CD4-positive, alpha-beta T cell treated with Interleukin-12 subunit alpha and Interleukin-12 subunit beta, for 1 hour (primary cell): ENCODE data around the gene ODAD4.

ENCODE experiments used
- DNase-seq: peaks from one replicate; pipeline ENCODE4 v3.0.0-alpha.2; 2020

ODAD4 gene, protein sequence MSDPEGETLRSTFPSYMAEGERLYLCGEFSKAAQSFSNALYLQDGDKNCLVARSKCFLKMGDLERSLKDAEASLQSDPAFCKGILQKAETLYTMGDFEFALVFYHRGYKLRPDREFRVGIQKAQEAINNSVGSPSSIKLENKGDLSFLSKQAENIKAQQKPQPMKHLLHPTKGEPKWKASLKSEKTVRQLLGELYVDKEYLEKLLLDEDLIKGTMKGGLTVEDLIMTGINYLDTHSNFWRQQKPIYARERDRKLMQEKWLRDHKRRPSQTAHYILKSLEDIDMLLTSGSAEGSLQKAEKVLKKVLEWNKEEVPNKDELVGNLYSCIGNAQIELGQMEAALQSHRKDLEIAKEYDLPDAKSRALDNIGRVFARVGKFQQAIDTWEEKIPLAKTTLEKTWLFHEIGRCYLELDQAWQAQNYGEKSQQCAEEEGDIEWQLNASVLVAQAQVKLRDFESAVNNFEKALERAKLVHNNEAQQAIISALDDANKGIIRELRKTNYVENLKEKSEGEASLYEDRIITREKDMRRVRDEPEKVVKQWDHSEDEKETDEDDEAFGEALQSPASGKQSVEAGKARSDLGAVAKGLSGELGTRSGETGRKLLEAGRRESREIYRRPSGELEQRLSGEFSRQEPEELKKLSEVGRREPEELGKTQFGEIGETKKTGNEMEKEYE

DNA sequence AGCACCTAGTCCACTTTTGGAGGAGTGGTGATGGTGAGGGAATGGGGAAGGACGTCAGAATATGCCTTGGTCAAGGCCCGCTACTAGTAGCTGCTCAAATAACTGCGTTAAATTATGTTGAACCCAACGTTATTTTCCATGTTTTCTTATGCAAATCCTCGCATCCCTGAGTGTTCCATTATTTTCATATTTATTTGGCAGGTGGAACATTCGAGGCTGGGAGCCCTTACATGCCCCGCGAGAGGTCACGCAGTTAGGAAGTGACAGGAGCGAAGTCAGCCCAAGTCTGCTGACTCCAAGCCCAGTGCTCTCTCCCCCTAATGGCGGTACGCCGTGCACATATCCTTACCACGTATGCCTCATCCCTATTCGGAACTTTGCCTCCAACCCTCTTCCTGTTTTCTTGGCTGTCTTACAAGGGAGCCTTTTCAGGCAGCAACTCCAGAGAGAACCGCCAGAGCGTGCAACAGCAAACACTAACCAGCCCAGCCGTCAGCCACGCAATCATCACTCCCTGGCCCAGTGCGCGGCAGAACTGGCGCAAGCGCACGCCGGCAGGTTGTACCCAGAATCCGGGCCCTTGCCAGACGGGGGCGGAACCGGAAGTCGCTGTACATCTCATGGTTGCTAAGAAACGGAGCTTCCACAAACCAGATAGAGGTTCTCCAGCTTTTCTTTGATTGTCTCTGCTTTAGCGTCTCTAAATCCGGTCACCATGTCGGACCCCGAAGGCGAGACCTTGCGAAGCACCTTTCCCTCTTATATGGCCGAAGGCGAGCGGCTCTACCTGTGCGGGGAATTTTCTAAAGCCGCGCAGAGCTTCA lies at the start of gene ODAD4:
TSS of gene ODAD4 (plus strand) at position 609 of the 824 bp plus-strand sequence. CDS start at position 716, 107 bp downstream.
- peak; percentile 96 for DNase-seq

DNA sequence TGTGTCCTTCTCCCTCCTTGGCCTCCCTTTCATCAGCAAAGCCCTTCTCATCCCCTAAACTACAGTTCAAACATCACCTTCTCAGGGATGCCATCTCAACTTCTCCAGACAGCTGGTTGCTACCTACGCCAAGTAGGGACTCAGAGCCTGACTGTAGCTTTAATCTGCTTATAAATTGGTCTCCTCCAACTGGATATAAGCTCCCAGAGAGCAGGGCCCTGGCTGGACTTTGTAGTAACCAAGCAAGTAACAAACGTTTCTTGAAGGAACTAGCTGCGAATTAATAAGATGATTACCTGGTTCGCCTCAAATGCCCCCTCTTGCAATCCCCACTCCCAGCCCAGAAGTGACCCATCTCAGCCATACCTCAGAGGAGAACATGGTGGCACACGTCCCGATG lies 47.7 kb upstream of the ODAD4 start:
- no peak for DNase-seq

DNA sequence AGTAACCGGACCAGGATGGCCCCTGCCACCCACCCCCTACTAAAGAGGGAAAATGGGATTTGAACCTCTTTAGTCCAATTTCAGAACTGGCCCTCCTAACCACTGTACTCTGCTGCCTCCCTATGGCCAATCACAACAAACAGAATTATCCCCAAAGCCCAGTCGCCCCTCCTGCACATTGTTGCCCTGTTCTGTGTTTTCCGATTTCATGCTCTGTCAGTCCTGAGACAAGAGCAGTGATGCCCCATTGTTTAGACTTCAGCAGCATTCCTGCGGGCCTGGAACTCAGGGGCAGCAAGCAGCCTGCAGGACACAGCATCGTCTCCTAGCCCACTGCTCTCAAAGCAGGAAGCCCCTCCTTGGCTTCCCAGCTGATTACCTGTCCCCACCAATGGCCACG lies 44.7 kb upstream of the ODAD4 start:
- no peak for DNase-seq

DNA sequence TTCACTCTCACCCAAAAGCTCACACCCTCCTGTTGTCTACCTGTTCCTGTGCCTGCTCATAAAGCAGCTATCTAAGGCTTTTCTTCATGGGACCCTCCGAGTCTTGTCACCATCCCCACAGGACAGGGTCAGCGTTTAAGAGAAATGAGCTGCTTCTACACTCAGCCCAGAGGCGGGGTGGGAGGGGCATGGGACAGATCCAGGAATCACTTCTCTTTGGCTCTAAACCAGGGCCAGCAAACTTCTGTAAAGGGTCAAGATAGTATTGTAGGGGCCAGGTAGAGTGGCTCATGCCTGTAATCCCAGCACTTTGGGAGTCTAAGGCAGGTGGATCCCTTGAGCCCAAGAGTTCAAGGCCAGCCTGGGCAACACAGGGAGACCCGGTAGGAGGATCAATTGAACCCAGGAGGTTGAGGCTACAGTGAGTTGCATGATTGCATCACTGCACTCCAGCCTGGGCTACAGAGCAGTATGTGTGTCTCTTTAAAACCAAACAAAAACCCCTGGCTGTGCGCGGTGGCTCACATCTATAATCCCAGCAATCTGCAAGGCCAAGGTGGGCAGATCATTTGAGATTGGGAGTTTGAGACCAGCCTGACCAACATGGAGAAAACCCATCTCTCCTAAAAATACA lies 42.0 kb upstream of the ODAD4 start:
- no peak for DNase-seq

DNA sequence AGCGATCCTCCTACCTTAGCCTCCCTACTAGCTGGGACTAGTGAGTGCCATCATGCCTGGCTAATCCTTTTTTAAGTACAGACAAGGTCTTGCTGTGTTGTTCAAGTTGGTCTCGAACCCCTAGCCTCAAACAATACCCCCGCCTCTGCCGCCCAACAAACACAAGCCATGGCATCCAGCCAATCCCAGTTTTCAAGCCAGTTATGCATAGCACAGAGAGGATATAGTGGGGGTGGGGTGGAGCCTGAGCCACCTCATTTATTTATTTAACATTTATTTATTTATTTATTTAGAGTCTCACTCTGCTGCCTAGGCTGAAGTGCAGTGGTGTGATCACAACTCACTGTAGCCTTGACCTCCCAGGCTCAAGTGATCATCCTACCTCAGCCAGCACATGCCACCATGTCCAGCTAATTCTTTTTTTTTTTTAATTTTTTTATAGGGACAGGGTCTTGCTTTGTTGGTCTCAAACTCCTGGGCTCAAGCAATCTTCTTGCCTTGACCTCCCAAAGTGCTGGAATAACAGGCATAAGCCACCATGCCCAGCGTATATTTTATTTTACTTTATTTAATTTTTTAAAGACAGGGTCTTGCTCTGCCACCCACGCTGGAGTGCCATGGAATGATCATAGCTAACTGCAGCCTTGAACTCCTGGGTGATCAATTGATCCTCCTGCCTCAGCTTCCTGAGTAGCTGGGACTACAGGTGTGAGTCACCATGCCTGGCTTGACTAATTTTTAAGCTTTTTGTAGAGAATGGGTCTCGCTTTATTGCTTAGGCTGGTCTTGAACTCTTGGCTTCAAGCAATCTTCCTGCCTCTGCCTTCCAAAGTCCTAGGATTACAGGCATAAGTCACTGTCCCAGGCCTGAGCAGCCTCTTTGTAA lies 39.0 kb upstream of the ODAD4 start:
- DNase-seq: no peak

DNA sequence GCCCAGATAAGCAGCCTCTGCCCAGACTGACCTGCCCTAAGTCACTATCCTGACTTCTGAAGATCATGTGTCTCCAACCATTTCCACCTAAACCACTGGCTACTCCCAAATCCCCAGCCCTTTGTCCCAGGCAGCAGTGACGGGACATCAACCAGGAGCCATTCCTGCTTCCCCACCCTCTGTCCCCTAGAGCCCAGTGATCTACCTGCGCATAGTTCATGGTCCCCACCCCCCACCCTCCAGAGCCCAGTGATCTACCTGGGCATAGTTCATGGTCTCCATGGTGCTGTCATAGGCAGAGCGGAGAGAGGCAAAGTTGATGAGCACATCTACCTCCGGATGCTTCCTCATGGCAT lies 38.4 kb upstream of the ODAD4 start:
- no peak for DNase-seq

DNA sequence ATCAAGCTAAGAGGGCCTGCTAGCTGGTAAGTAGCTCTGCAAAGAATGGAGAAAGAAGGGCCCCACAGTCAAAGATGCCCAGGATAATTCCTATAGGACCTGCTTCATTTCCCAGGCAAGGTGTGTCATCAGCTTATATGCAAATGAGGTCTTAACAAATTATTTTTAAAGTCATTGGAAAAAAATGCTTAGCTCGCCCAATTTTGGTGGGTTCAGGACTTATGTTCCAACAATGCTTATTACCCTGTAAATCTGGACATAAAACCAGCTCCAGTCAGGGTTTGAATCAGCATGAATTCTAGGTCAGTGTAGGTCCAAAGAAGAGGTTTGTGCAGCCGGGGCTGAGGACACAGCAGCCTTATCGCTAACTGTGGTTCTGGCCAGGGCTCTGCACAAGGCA lies 37.0 kb upstream of the ODAD4 start:
- DNase-seq: no peak

DNA sequence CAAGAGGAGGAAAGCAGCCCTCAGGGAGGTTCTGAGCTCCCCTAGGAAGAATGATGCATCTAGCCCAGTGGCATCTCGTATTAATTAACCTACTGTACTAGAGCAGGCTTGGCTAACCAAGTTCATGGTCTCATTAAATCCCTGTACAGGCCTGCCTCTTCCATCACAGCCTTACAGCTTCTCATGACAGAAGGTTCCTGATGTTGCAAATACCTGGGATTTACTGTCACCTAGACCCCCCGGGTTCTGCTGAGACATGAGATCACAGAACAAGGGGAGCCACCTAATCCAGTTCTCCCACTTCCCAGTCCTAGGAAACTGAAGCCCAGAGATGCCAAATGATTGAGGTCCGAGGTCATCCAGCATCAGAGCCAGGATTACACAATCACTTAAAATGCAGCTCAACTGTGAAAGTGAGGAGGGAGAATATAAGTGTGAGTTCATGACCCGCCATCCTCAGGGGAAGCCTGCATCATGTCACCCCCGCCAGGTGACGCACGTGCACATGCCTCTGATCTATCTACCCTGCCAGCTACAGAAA lies 35.6 kb upstream of the ODAD4 start:
- DNase-seq: no peak

DNA sequence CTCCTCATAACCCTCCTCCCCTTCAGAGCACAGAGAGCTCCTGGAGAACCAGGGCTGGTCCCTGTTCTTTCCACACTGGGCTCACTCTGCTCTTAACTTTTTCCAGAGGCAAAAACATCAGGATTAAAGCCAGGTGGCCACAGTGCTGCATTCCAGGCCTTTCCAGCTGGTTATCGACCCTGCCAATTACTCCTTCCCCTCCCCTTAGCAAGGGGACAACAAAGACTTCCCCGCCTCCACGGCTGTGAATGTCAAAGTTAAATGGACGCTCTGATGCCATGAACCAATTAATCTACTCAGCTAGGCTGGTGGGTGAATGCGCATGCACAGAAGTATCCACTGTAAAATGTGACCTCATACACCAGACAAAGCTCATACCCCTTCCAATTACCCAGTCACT lies 34.8 kb upstream of the ODAD4 start:
- DNase-seq: no peak

DNA sequence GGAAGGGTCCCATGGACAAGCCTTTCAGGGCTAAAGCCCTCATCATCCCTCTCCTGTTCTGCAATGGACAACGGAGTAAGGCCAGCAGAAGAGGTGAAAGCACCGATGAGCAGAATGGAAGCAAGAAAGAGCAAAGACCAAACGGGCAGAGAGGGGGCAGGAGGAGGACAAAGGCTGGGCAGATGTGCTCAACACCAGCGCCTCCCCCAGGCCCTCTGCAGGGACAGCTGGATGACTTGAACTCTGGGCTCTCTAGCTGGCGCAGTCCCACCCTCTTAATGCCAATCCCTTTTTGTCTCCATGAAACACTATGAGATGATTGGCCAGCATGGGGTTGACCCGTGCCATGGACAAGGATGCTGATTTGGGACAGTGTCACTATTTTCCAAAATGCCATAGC lies 33.7 kb upstream of the ODAD4 start:
- no peak for DNase-seq

DNA sequence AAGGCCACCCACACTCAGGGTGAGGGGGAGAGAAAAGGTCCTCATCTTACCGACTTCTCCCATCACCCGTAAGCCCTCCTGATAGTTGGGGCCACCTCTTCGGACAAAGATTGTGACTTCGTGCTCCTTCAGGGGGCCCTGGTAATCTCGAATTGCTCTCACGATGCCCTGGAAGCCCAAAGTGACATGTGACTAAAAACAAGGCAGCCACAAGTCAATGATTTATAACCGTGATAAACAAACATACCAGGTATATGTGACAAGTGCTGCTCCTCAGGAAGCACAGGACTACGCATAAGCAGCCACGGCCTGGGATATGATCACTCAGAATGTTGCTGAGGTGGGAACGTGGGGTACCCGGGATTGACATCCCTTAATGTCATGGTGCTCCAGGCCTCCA lies 28.8 kb upstream of the ODAD4 start:
- no peak for DNase-seq

DNA sequence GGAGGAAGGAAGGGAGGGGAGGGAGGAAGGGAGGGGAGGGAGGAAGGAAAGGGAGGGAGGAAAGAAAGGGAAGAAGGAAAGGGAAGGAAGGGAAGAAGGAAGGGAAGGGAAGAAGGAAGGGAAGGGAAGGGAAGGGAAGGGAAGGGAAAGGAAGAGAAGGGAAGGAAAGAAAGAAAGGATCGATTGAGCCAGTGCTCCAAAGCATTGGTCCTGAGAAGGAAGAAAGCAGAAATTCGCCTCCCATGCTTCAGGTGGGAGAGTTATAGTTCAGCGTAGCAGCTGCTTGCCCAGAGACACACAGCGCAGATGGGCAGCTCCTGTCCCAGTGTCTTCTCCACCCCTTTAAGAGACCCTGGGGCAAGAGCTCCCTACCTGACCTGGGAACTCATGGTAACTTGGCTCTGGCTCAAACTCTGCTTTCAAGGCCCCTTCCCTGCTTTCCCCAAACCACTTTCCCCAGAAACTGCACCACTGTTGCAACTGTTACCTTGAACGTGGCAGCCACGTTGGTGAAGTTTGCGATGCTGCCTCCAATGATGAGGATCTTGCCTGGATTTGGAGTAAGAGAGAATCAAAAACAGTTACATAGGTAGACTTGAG lies 26.1 kb upstream of the ODAD4 start:
- DNase-seq: no peak

DNA sequence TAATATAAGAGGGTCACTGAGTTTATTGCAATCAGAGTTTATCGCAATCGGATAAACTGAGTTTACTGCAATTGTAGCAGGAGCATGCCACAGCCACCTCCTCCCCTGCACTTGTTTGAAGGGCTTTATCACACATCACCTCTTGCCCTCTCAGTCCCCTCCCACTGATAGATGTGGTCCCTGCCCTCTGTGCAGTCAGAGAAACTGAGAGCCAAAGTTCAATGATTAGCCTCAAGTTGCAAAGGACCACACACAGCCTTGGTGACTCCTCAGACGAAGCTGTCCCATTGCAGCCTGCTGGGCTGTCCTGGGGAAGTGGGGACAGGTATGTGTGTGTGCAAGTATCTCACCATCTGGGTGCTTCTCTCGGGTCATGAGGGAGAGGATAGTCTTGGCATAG lies 25.2 kb upstream of the ODAD4 start:
- no peak for DNase-seq

DNA sequence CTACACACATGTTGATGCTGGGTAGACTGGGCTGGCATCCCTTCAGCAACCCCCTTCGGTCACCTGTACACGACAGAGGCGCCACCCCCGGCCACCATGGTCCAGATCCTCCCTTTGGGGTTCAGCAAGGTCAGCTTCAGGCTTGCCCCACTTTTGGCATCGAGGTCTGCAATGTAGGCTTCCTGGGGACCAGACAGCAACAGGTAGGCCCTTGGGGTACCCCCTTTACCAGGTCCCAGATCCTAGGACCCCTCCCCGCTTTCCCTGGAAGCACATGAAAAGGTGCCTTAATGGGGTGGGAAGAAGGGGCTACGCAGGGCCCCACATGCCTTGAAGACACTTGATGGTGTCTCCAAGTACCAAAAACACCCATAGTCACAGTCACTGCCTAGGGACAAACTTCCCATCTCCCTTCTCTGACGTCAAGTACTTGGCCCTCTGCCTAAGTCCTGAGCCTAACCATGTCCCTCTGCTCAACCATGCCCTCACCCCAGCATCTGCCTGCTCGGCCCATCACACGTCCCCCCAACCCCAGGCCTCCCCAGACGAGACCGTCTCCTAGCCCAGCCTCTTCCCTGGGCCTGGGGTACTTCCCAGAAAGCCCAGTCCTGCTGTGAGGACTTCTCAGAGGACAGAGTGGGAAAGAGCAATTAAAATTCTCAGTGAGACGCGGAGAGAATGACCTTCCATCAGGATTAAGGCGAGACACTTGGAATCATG lies 23.8 kb upstream of the ODAD4 start:
- no peak for DNase-seq

DNA sequence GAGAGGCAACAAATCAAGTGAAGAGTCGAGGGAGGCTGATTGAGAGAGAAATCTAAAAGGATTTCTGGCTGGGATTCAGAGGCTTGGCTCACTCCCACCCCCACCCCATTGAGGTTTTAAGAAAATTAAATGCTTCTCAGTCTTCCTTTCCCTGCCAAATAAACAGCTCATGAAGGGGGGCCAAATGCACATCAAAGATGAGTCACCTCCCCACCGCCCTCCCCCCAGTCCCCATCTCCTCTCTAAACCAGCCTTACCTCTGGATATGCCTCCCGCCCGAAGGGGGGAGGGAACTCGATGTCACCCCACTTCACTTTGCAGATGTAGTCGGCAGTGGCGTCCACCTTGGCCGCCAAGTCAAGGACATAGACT lies 23.2 kb upstream of the ODAD4 start:
- DNase-seq: no peak

DNA sequence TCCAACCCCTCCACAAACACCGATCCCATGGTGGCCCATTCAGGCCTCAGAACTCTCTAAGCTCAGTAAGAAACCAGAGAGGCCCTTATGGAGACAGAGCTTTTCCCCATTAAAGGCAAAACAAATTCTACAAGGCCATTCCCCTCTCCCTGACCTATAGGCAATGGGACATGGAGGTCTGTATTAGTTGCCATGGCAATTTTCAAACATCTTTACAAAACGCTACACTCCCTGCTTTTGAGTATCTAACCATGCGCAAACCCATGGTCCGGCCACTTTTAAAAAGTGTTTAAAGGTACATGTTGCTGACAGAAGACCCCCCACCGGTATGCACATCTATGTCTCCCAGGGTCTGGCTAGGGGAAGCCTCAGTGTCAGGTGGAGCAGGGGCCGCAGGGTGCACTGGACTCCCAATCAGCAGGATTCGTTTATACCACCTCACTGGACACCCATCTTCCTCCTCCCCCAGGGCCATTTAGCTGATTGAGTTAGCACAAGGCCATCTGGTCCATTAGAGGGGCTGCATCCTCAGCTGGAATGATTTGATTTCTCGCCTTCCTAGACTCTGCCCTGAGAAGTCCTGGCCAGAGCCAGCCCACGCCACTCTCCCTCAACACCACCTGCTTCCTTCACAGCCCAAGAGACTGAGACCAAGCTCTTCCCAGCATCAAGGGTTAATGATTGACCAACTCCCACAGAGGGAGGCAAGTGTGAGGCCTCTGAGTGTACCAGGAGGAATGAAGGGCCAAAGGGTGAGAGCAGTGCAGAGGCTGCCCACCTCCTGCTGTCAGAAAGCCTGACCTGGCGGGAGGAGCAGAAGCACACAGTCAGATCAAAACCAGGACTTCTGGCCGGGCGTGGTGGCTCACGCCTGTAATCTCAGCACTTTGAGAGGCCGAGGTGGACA lies 22.5 kb upstream of the ODAD4 start:
- DNase-seq: no peak

DNA sequence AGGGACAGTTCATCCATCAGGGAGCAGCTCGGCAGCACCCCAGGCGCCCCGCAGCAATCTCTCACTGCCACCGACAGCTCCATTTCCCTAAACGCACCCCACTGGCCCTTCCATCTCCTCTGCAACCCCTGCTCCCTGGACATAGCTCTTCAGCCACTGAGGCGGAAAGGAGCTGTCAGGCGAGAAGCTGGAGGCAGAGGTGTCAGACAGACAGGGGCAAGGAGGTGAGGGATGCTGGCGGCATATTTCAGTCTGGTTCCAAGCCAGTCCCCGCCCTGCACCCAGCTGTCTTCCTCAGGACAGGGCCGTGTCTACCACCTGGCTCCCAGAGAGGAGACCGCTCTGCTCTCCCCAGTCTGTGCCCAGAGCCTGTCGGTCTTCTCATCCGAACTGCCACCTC lies 21.3 kb upstream of the ODAD4 start:
- no peak for DNase-seq

DNA sequence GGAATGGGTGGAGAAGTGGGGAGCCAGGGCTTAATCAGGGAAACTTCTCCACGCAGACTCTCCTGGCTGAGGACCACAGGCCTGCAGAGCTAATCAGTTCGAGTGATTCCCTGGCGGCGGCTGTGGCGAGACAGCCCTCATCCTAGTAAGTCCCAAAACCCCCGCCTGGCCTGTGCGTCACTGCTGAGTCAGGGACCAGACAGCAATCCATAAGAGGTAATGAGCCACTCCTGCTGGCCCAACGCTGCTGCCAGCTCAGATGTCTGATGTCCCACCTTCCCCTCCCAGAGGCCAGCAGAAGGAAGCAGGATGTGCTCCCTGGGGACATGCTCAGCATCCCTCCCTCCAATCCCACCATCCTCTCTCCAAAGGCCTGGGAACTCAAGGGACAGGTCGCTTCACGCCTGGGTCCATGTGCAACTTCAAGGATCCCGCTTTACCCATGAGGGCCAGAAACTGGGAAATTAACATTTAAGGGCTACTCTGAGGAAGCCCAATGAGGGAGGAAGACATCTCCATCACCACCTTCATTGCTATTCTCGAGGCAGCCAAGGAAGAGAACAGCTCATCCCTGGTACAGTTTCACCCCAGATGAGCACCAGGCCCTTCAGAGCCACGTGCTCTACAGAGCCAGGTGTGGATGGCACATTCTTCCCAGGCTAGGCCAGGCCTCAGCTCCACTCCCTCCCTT lies 19.6 kb upstream of the ODAD4 start:
- no peak for DNase-seq

DNA sequence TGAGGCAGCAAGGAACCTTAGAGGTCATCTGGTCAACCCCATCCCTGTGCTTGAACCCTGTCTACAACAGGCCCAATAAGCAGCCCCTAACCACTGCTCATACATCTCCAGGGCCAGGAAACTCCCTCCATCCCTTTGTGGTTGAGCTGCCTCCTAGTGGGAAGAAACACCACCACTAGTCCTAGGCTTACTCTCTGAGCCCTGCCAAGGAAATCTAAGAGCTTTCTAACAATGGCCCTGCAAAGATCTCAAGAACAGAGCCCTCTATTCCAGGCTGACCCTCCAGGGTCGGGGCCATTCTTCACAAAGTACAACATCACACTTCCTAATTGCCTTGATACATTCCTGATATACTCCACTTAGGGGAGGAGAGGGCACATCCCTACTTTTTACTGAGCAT lies 17.5 kb upstream of the ODAD4 start:
- DNase-seq: no peak
